ENCODE measurements around the gene PLXNB2. TPM values are rescaled to one million over a fixed set of nuclear protein-coding genes. Genes with fewer than 3 reads are reported as not detected.
A peak's percentile ranks its signal among the peaks of the same experiment; 100 is the strongest.

The PLXNB2 gene
- total and polyA plus RNA-seq, 4 donors, result 123 to 310 (median 173) TPM

DNA sequence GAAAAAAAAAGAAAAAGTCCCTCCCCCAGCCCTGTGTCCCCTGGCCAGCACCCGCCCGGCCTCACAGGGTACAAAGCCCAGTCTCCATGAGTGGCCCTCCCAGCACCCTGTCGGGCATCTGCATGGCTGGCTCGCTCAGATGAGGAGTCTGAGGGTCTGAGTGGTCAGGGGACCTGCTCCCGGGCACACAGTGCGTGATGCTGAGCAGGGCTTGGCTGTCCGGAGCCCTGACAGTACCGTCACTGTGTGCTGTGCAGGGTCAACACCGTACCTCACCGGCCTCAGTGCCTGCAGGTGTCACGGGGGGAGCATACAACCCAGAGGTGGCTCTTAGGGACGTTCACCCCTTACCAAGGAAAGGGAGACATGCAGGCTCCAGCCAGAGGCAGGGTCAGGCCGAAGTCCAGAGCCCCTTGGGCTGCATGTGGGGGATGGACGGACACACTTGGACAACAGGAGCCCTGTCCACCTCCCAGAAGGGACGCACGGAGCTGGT is 3.6 kb upstream of the PLXNB2 start:
- Histone ChIP-seq H3K9ac (ENCODE audit: insufficient read depth in 1 of 2, low read length in 2 of 2) (no peak overlapping the region), H3K27me3 (ENCODE audit: control insufficient read depth in 3 of 3, insufficient read depth in 3 of 3, low read length in 2 of 3) (no peaks in the 10 kb centered on the region), H3K4me1 (ENCODE audit: control insufficient read depth in 5 of 5, insufficient read depth in 5 of 5, low read length in 5 of 5) (peaks cover 0 to 30% (median 20%) of the 10 kb centered on the region in 5 donors), H3K36me3 (ENCODE audit: control insufficient read depth in 4 of 4, insufficient read depth in 4 of 4, low read length in 4 of 4) (no peaks in the 10 kb centered on the region), H3K27ac (ENCODE audit: low read depth in 1 of 2, low read length in 1 of 2) (peak overlapping the region in 1 of 2 donors; percentile 5), H3K4me3 (no peak overlapping the region), H3K9me3 (ENCODE audit: control insufficient read depth in 4 of 4, insufficient read depth in 3 of 4, low read length in 3 of 4) (no peaks in the 10 kb centered on the region)
- DNase-seq (no peak), ATAC-seq (ENCODE audit: insufficient read depth, low FRiP score) (no peak)
- TF ChIP-seq, protein P1, sequence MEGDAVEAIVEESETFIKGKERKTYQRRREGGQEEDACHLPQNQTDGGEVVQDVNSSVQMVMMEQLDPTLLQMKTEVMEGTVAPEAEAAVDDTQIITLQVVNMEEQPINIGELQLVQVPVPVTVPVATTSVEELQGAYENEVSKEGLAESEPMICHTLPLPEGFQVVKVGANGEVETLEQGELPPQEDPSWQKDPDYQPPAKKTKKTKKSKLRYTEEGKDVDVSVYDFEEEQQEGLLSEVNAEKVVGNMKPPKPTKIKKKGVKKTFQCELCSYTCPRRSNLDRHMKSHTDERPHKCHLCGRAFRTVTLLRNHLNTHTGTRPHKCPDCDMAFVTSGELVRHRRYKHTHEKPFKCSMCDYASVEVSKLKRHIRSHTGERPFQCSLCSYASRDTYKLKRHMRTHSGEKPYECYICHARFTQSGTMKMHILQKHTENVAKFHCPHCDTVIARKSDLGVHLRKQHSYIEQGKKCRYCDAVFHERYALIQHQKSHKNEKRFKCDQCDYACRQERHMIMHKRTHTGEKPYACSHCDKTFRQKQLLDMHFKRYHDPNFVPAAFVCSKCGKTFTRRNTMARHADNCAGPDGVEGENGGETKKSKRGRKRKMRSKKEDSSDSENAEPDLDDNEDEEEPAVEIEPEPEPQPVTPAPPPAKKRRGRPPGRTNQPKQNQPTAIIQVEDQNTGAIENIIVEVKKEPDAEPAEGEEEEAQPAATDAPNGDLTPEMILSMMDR (IDR thresholded peaks at IDR 0.05; ENCODE audit: control extremely low read depth, extremely low read depth), result no peak
- 90 to 91% methylated on average over 16 of the region's 16 CpGs for WGBS, 2 donors

DNA sequence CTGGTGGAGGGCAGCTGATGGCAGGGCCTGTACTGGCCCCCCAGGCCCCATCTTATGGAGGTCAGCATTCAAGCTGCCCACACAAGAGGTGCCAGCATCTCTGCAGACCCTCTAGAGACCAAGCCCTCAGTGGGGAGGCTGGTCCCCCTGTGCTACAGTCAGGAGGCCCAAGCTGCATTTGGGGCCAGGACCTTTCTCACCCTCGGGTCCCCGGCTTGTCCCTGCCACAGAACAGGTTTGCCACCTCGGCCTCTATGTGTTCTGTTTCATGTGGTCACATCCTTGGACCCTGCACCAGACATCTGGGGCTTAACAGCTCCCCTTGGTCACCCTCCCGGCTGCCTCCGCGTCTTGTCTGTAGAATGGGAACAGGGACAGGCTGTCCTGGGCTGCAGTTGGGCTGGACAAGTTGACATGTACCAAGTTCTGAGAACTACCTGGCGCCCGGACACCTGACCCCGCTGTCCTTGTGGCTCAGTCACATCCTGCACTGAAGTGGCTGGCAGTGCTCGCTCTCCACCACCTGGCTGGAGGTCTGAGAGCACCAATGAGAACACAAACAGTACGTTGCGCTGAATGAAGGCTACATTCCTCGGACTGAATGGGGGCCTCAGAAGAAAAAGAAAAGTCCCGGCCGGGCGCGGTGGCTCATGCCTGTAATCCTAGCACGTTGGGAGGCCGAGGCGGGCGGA is 2.7 kb upstream of the PLXNB2 start:
- Histone ChIP-seq H3K9me3 (ENCODE audit: control insufficient read depth in 4 of 4, insufficient read depth in 3 of 4, low read length in 3 of 4) (no peaks in the 10 kb centered on the region), H3K27me3 (ENCODE audit: control insufficient read depth in 3 of 3, insufficient read depth in 3 of 3, low read length in 2 of 3) (no peaks in the 10 kb centered on the region), H3K36me3 (ENCODE audit: control insufficient read depth in 4 of 4, insufficient read depth in 4 of 4, low read length in 4 of 4) (peaks cover 0 to under 1% (median 0%) of the 10 kb centered on the region in 4 donors), H3K4me1 (ENCODE audit: control insufficient read depth in 5 of 5, insufficient read depth in 5 of 5, low read length in 5 of 5) (peaks cover 0 to 33% (median 24%) of the 10 kb centered on the region in 5 donors), H3K9ac (ENCODE audit: insufficient read depth in 1 of 2, low read length in 2 of 2) (no peak overlapping the region), H3K4me3 (no peak overlapping the region), H3K27ac (ENCODE audit: low read depth in 1 of 2, low read length in 1 of 2) (peak overlapping the region in 1 of 2 donors; percentile 71)
- WGBS, 2 donors, result 70 to 77% methylated on average over 21 of the region's 21 CpGs
- peak in 2 of 3 donors; percentile 33 to 54 for DNase-seq
- TF ChIP-seq, protein P1 (IDR thresholded peaks at IDR 0.05; ENCODE audit: control extremely low read depth, extremely low read depth), result no peak
- no peak for ATAC-seq (ENCODE audit: insufficient read depth, low FRiP score)

DNA sequence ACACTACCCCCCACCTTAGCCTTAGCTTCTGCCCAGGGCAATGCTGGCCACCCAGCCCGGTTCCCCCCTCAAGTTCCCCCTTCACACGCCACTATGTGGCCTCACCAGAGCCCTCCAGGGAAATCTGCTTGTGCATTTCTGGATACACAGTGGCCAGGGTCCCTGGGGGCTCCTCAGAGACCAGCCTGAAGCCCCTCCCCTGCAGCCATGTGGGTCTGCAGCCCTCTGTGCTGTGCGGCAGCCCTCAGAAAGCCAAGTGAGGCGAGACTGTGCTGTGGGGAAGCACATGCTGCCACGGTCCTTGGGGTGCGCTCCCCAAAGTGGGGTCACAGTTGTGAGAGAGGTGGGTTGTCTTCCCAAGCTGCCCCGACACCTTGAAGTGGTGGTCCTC is 2.1 kb upstream of the PLXNB2 start:
- Histone ChIP-seq H3K27me3 (ENCODE audit: control insufficient read depth in 3 of 3, insufficient read depth in 3 of 3, low read length in 2 of 3) (no peaks in the 10 kb centered on the region), H3K9ac (ENCODE audit: insufficient read depth in 1 of 2, low read length in 2 of 2) (no peak overlapping the region), H3K36me3 (ENCODE audit: control insufficient read depth in 4 of 4, insufficient read depth in 4 of 4, low read length in 4 of 4) (peaks cover 0 to 6% (median 0%) of the 10 kb centered on the region in 4 donors), H3K27ac (ENCODE audit: low read depth in 1 of 2, low read length in 1 of 2) (peak overlapping the region in 1 of 2 donors; percentile 71), H3K4me1 (ENCODE audit: control insufficient read depth in 5 of 5, insufficient read depth in 5 of 5, low read length in 5 of 5) (peaks cover 0 to 36% (median 30%) of the 10 kb centered on the region in 5 donors), H3K4me3 (no peak overlapping the region), H3K9me3 (ENCODE audit: control insufficient read depth in 4 of 4, insufficient read depth in 3 of 4, low read length in 3 of 4) (no peaks in the 10 kb centered on the region)
- TF ChIP-seq, protein P1 (IDR thresholded peaks at IDR 0.05; ENCODE audit: control extremely low read depth, extremely low read depth), result no peak
- ATAC-seq (ENCODE audit: insufficient read depth, low FRiP score) (no peak), DNase-seq (no peak)
- WGBS, 2 donors, result 74 to 80% methylated on average over 7 of the region's 7 CpGs
